Hepatocyte (in vitro differentiated cells): Measurements from ENCODE around the gene SPSB4. TPM values are rescaled to one million over a fixed set of nuclear protein-coding genes. Genes with fewer than 3 reads are reported as not detected.

Experiments used
- DNase-seq: peaks from one replicate; pipeline ENCODE4 v3.0.0-alpha.2; 2016; ENCODE audit warnings: low spot score
- H2AFZ ChIP-seq: fragments of 200-600 bp; sonication (generic); 2 replicates; pipeline ENCODE4 v1.6.0; 2016; ENCODE audit warnings: antibody characterized with exemption, mild to moderate bottlenecking
- H3K27ac ChIP-seq: fragments of 200-600 bp; sonication (generic); 2 replicates; pipeline ENCODE4 v1.5.1; 2016; ENCODE audit warnings: mild to moderate bottlenecking
- H3K27me3 ChIP-seq: fragments of 200-600 bp; sonication (generic); 2 replicates; pipeline ENCODE4 v1.6.1; 2016
- H3K36me3 ChIP-seq: fragments of 200-600 bp; sonication (generic); replicated peaks from 2 replicates; pipeline ENCODE4 v1.5.1; 2016; ENCODE audit warnings: low read depth; ENCODE audit not compliant: insufficient read depth
- H3K4me1 ChIP-seq: fragments of 200-600 bp; sonication (generic); 2 replicates; pipeline ENCODE4 v1.5.1; 2016; ENCODE audit warnings: mild to moderate bottlenecking, moderate library complexity; ENCODE audit not compliant: insufficient read depth
- H3K4me2 ChIP-seq: fragments of 200-600 bp; sonication (generic); 2 replicates; pipeline ENCODE4 v1.6.0; 2016
- H3K4me3 ChIP-seq: fragments of 200-600 bp; sonication (generic); 2 replicates; pipeline ENCODE4 v1.5.1; 2016; ENCODE audit warnings: mild to moderate bottlenecking
- H3K79me2 ChIP-seq: fragments of 200-600 bp; sonication (generic); 2 replicates; pipeline ENCODE4 v1.6.0; 2017; ENCODE audit warnings: mild to moderate bottlenecking
- H3K9me2 ChIP-seq: fragments of 200-600 bp; sonication (generic); replicated peaks from 2 replicates; pipeline ENCODE4 v1.6.0; 2017; ENCODE audit warnings: mild to moderate bottlenecking; ENCODE audit not compliant: insufficient read depth
- H3K9me3 ChIP-seq: fragments of 200-600 bp; sonication (generic); 2 replicates; pipeline ENCODE4 v1.5.1; 2016; ENCODE audit warnings: low read depth, mild to moderate bottlenecking
- H4K20me1 ChIP-seq: fragments of 200-600 bp; sonication (generic); 2 replicates; pipeline ENCODE4 v1.6.0; 2016; ENCODE audit warnings: mild to moderate bottlenecking; ENCODE audit not compliant: insufficient read depth, poor library complexity, severe bottlenecking
- CTCF ChIP-seq: fragments of 200-600 bp; sonication (generic); IDR thresholded peaks from 2 replicates; pipeline ENCODE4 v1.5.1; 2016; ENCODE audit warnings: antibody characterized with exemption, mild to moderate bottlenecking; ENCODE audit not compliant: poor library complexity
- EZH2 ChIP-seq: fragments of 200-600 bp; sonication (generic); IDR thresholded peaks from 2 replicates; pipeline ENCODE4 v1.6.1; 2016; ENCODE audit warnings: antibody characterized with exemption, mild to moderate bottlenecking, borderline replicate concordance
- EZH2phosphoT487 ChIP-seq: fragments of 200-600 bp; sonication (generic); IDR thresholded peaks from one replicate; pipeline ENCODE4 v1.6.1; 2018; ENCODE audit warnings: antibody characterized with exemption, mild to moderate bottlenecking, low read depth, moderate library complexity; ENCODE audit not compliant: unreplicated experiment, severe bottlenecking
- WGBS: methylation state at CpG from one replicate; pipeline ENCODE4 v1.1.6; 2016; ENCODE audit warnings: low lambda C conversion rate; ENCODE audit errors: missing lambda C conversion rate; 5-methylcytosine and 5-hydroxymethylcytosine counted together
- polyA plus RNA-seq: library from polyadenylated mRNA; unstranded; fragments of >200 nt; fragmentation: Nextera tagmentation; extraction: Ambion mirVana; gene quantifications from 2 replicates; pipeline ENCODE4 v1.2.1, GENCODE V29; 2016
- total RNA-seq: library from RNA; depleted of rRNA; stranded (reverse); fragments of >200 nt; gene quantifications from 2 replicates; pipeline ENCODE4 v1.2.3, GENCODE V29; 2014

The SPSB4 gene
- total and polyA plus RNA-seq, 2 experiments from 2014 or later, result 1.0 to 1.3 TPM

GRCh38 chr3:141055536-141056445, 4.6 kb downstream of the SPSB4 start:
- Histone ChIP-seq H2AFZ (no peak overlapping the region), H3K36me3 (no peaks in the 10 kb centered on the region), H3K4me1 (peaks cover 16% of the 10 kb centered on the region), H3K9me2 (no peaks in the 10 kb centered on the region), H3K9me3 (no peaks in the 10 kb centered on the region), H4K20me1 (no peaks in the 10 kb centered on the region), H3K27me3 (peaks cover 32% of the 10 kb centered on the region), H3K79me2 (no peaks in the 10 kb centered on the region), H3K4me2 (no peak overlapping the region), H3K4me3 (no peak overlapping the region), H3K27ac (no peak overlapping the region)
- 91% methylated on average over 11 of the region's 11 CpGs for WGBS
- no peak for TF ChIP-seq EZH2phosphoT487
- no peak for TF ChIP-seq CTCF
- TF ChIP-seq EZH2, result no peak
- no peak for DNase-seq

- 65% methylated on average over 7 of the region's 7 CpGs for WGBS
- Histone ChIP-seq H3K27ac (no peak overlapping the region), H3K4me3 (no peak overlapping the region), H3K4me2 (no peak overlapping the region), H3K27me3 (peaks cover 28% of the 10 kb centered on the region), H3K4me1 (peaks cover 16% of the 10 kb centered on the region), H3K9me2 (no peaks in the 10 kb centered on the region), H3K9me3 (no peaks in the 10 kb centered on the region), H3K36me3 (no peaks in the 10 kb centered on the region), H2AFZ (no peak overlapping the region), H4K20me1 (no peaks in the 10 kb centered on the region), H3K79me2 (no peaks in the 10 kb centered on the region)
- DNase-seq, result no peak
- TF ChIP-seq EZH2 (no peak), EZH2phosphoT487 (no peak), CTCF (no peak)
Measured at GRCh38 chr3:141056751-141057171, 5.6 kb downstream of the SPSB4 start.

GRCh38 chr3:141057436-141057835, 6.3 kb downstream of the SPSB4 start:
- Histone ChIP-seq H2AFZ (no peak overlapping the region), H3K4me1 (peaks cover 9% of the 10 kb centered on the region), H4K20me1 (no peaks in the 10 kb centered on the region), H3K9me3 (no peaks in the 10 kb centered on the region), H3K27me3 (peaks cover 21% of the 10 kb centered on the region), H3K27ac (no peak overlapping the region), H3K79me2 (no peaks in the 10 kb centered on the region), H3K4me2 (no peak overlapping the region), H3K9me2 (no peaks in the 10 kb centered on the region), H3K36me3 (no peaks in the 10 kb centered on the region), H3K4me3 (no peak overlapping the region)
- WGBS, result 58% methylated on average over 7 of the region's 7 CpGs
- no peak for DNase-seq
- TF ChIP-seq EZH2 (no peak), CTCF (no peak), EZH2phosphoT487 (no peak)
